Activated CD8-positive, alpha-beta memory T cell treated with anti-CD3 and anti-CD28 coated beads, Interleukin-2, amount 50 U/mL, for 24 hours (primary cell): ENCODE results near the gene WDR73.
"Not testable (repeated sequence)": the region's sequence is repeated elsewhere in the genome, so short reads cannot be mapped to it uniquely, and the experiment has no call there.

Experiments used
- DNase-seq: peaks from one replicate; pipeline ENCODE4 v3.0.0-alpha.2; 2020; ENCODE audit errors: extremely low read depth

Gene WDR73

DNA sequence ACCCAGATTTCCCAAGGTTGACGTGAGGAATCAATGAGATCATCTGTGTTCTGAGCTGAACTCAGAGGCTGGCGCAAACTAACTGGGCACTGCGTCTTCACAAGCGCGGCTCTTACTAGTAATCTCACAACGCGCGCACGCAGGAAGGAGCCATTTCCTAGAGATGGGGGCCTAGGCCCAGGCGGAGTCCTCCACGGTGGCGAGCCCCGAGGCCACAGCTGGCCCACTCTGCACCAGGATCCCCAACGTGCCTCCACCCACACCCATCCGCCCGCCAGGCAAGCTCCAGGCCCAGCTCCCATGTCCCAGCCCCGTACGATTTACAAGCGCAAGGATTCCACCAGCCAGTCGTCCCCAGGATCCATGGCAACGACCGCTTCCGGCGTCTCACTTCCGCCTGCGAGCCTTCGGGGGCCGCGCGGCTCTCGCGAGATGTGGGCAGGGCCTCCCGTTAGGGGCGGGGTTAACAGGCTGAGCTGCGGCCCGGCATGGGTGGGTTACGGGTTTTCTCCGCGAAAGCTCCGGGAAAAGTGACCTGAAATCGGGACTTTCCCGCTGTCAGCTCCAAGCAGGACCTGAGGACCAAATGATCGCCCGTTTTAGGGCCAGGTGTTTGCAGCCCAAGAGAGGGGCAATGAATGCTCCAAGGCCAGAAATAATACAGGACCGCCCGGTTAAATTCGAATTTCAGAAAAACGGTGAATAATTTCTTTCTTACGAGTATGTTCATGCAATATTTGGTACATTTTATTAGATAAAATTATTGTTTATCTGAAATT is at the start of gene WDR73:
Gene WDR73, minus strand, starts transcription at position 374 of the 779 bp plus-strand sequence. Its CDS starts 9 bp downstream, at position 365.
- DNase-seq = peak; percentile 91

- no peak for DNase-seq
Observed at GRCh38 chr15:84703808-84704207, 49.7 kb upstream of the WDR73 start.

- no peak for DNase-seq
Observed at GRCh38 chr15:84702961-84703482, 48.9 kb upstream of the WDR73 start.

DNA sequence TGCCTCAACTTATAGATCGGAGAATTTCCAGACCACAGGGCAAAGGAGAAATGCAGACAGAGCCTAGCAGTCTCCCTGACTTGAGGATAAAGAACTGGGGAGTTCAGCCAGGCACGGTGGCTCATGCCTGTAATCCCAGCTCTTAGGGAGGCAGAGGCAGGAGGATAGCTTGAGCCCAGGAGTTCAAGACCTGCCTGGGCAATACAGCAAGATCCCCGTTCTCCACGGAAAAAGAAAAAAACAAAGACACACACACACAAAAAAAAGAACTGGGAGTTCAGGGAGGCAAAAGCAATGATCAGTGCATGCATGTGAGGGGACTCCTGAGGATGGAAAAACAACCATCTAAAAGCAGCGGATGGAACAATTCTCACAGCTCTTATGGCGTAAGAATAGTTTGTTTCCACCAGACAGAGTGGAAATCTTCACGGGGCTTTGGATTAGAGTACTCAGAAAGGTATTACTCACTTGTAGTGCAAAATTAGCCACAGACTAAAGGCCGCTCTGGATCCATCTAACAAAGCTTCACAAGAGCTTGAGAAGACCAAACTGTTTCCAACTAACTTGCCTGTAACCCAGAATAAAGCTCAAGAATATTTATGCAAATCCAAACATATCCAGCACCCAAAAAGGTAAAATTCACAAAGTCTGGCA is 45.6 kb upstream of the WDR73 start:
- DNase-seq = no peak

DNA sequence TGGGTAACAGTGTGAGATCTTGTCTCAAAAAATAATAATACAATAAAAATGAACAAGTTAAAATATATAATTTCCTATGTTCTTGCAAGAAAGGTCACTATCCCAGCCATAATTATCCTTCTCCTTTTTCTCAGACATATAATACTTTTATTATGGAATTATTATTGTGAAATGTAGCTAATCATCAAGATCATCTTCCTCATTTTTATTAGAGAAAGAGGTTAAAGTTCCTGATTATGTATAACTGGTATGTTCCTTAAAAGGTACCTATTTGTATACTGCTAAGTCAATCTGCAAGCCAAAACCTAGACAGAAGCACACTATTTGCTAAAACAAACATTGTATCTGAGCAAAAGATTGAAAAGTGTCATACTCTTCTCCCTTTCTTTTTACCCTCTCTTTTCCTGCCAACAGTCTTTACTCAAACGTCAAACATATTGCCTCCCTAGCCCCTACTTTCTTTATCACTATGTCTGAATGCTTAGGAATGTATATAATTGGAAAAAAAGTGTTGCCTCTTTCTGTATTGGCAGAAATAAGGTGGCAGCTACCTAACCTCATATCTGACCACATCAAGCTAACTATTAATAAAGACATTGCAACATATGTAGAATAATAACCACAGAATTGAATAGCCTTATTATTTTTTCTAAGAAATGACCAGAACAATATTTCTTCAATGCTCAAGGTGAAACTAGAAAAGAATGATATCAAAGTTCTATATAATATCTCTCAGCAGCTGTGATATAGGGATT is 43.3 kb upstream of the WDR73 start:
- DNase-seq = no peak

DNA sequence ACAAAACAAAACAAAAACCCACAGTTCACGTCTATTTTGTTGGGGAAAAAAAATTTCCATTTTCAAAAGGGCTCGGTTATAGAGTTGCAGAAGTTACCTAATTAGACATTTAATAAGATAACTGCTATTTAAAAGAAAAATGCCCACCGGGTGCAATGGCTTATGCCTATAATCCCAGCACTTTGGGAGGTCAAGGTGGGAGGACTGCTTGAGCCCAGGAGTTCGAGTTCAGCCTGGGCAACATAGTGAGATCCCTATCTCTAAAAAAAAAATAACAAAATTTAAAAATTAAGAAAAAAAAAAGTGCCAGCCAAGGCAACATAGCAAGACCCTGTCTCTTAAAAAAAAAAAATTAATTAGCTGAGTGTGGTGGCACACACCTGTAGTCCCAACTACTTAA is 42.7 kb upstream of the WDR73 start:
- DNase-seq = no peak

GRCh38 chr15:84690342-84690741 is 36.3 kb upstream of the WDR73 start:
- no peak for DNase-seq

- no peak for DNase-seq
Observed at GRCh38 chr15:84689858-84690257, 35.8 kb upstream of the WDR73 start.

GRCh38 chr15:84686446-84686845 is 32.4 kb upstream of the WDR73 start:
- not testable (repeated sequence) for DNase-seq

DNA sequence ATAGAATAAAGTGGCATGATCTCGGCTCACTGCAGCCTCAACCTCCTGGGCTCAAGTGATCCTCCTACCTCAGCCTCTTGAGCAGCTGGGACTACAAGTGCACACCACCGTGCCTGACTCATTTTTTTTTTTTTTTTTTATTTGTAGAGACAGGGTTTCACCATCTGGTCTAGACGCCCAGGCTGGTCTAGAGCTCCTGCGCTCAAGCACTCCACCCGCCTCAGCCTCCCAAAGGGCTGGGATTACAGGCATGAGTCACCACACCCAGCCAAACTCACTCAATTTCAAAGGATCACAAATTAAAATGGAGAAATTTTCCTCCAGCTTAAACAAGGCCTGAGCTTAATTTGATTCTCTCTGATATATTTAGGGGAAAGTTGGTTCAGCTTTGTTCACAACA is 31.2 kb upstream of the WDR73 start:
- no peak for DNase-seq

DNA sequence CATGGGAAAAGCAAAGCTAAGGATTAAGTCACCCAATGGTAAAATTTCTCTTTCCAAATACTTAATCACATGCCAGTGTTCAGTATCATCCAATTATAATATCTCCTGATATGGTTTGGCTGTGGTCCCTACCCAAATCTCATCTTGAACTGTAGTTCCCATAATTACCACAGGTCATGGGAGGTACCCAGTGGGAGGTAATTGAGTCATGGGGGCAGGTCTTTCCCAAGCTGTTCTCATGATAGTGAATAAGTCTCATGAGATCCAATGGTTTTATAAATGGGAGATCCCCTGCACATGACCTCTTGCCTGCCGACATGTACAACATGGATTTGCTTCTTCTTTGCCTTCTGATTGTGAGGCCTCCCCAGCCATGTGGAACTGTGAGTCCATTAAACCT is 30.0 kb upstream of the WDR73 start:
- no peak for DNase-seq

DNA sequence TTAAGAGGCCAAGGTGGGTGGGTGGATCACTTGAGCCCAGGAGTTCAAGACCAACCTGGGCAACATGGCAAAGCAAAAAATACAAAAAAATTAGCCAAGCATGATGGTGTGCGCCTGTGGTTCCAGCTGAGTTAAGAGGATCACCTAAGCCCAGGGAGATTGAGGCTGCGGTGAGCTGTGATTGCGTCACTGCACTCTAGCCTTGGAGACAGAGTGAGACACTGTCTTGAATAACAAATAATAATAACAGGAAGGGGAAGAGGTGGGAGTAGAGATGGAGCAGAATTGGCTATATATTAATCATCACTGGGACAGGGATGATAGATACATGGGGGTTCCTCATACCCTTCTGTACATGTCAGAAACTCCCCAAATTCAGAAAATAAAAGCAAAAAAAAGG is 27.7 kb upstream of the WDR73 start:
- no peak for DNase-seq

GRCh38 chr15:84671211-84671610 is 17.1 kb upstream of the WDR73 start:
- no peak for DNase-seq

DNA sequence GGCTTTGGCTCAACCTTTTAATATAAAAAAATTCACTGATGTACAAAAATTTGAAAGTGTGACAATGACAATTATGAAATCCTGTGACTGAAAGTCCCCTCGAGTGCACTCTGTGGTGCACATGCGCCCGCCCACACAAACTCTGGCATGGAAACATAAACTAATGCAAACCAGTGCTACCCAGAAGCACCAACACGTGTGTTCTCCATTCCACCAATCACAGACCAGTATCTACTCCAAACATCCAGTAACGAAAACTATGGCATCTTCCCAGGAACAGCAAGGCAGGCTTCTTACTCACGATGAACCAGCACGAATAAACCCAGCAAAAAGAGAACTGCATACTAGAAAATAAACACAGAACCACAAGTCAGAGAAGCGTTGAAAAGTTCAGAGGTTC is 15.6 kb upstream of the WDR73 start:
- peak; percentile 34 for DNase-seq

GRCh38 chr15:84668221-84668982 is 14.3 kb upstream of the WDR73 start:
- no peak for DNase-seq

- DNase-seq = no peak
Observed at GRCh38 chr15:84666373-84666772, 12.3 kb upstream of the WDR73 start.

DNA sequence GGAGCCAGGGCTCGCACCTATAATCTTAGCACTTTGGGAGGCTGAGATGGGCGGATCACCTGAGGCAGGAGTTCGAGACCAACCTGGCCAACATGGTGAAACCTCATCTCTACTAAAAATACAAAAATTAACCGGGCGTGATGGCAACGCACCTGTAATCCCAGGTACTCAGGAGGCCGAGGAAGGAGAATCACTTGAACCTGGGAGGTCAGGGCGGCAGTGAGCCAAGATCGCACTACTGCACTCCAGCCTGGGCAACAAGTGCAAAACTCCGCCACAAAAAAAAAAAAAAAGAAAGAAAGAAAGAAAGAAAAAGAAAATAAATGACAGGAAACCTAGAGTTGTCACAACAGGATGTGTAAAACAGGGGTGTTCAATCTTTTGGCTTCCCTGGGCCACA is 6.9 kb upstream of the WDR73 start:
- DNase-seq = no peak

GRCh38 chr15:84659904-84660781 is 6.1 kb upstream of the WDR73 start:
- DNase-seq = no peak

DNA sequence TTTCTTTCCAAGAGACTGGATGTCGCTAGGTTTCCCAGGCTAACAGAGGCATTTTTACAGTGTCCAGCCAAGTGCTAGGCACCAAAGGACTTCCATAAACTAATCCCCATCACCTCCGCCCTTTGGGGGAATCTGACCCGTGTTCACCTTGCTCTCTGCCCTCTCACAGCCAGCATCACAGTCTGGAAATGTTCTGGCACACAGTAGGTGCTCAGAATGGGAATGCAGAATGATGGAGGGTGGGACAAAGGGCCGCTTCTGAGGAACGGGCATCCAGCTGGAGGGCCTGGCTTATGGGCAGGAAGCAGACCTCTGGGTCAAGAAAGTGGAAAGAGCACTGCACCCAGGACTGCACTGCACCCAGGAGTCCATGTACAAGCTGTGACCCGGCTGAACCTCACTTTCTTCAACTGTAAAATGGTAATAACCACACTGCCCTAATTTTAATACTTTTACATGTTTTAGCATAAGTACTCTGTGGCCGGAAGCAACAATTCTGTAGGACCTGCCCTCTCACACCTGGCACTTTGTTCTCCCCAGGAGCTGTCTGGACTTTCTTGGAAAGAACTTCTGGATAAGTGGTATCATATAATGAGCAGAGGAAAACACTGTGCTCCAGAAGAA is 4.8 kb upstream of the WDR73 start:
- DNase-seq = no peak

DNA sequence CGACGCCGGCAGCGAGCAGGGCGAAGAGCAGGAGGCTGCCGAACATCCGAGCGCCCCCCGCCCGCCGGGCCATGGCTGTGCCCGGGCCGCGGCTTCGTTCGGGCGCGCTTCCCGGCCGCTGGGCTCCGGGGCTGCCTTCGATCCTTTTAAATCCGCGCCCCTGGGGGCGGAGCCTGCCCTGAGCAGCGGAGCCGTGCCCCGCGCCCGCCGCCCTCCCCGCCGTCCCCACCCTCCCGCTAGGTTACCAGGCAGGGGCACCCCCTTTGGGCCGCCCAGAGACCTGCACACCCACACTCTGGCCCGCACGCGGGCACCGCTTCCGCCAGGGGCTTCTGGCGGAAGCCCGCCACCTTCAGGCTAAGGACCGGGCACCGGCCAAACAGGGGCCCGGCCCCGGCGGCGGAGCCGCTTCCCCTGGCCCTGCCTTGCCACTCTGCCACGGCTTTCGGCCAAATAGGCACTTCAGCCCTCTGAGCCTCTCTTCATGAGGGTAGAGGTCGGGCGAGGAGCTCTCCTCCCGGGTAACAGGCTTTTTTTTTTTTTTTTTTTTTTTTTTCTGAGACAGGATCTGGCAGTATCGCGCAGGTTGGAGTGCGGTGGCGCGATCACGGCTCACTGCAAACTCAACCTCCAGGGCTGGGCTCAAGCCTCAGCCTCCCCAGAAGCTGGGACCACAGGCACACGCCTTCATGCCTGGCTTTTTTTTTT is 4.2 kb upstream of the WDR73 start, which contains the start of gene NMB:
Gene NMB, minus strand, starts transcription at position 120 of the 708 bp plus-strand sequence. Its CDS starts 47 bp downstream, at position 73.
- peak; percentile 53 for DNase-seq
